Heart left ventricle (tissue), 16 donors: ENCODE results near the gene MN1. TPM values are rescaled to one million over a fixed set of nuclear protein-coding genes. Genes with fewer than 3 reads are reported as not detected.

Source experiments
- ATAC-seq, 4 donors: fragments of 200-7000 bp; cut with Tn5 transposase; one replicate each; pipeline ENCODE4 v1.9.1; 2020 to 2022; ENCODE audit warnings: moderate library complexity in 4 of 4, mild to moderate bottlenecking in 3 of 4, moderate number of reproducible peaks in 1 of 4
- DNase-seq, 5 donors: peaks; one replicate each; pipeline ENCODE4 v3.0.0-alpha.2; 2020
- H3K27ac ChIP-seq, 12 donors: fragments of 200-600 bp; sonication (generic) in 4 of 12; one replicate each; pipeline versions ENCODE4 v1.5.0 to v1.8.0; 2016 to 2022; ENCODE audit warnings: mild to moderate bottlenecking in 2 of 12
- H3K27me3 ChIP-seq, 9 donors: fragments of 200-600 bp; sonication (generic) in 2 of 9; one replicate each; pipeline versions ENCODE4 v1.5.1 to v1.8.0; 2016 to 2022; ENCODE audit warnings: mild to moderate bottlenecking in 3 of 9
- H3K36me3 ChIP-seq, 9 donors: fragments of 200-600 bp; sonication (generic) in 2 of 9; one replicate each; pipeline versions ENCODE4 v1.5.0 to v1.8.0; 2018 to 2022; ENCODE audit warnings: mild to moderate bottlenecking in 2 of 9
- H3K4me1 ChIP-seq, 12 donors: fragments of 200-600 bp; sonication (generic) in 4 of 12; one replicate each; pipeline versions ENCODE4 v1.5.0 to v1.8.0; 2016 to 2022; ENCODE audit warnings: mild to moderate bottlenecking in 3 of 12
- H3K4me3 ChIP-seq, 12 donors: fragments of 200-600 bp; sonication (generic) in 4 of 12; one replicate each; pipeline versions ENCODE4 v1.5.0 to v1.8.0; 2017 to 2022; ENCODE audit warnings: mild to moderate bottlenecking in 9 of 12, moderate library complexity in 4 of 12
- H3K9me3 ChIP-seq, 12 donors: fragments of 200-600 bp; sonication (generic) in 4 of 12; one replicate each; pipeline versions ENCODE4 v1.5.0 to v1.8.0; 2016 to 2022; ENCODE audit warnings: mild to moderate bottlenecking in 1 of 12
- POLR2A ChIP-seq, 2 donors: fragments of 450-650 bp; IDR thresholded peaks; one replicate each; pipeline ENCODE4 v1.6.1; 2017; ENCODE audit warnings: antibody characterized with exemption in 2 of 2, mild to moderate bottlenecking in 2 of 2, moderate library complexity in 2 of 2
- WGBS, 4 donors: extraction: QIAGEN DNeasy Blood & Tissue Kit in 2 of 4; methylation state at CpG; one replicate each; pipeline versions ENCODE4 v1.1.5 to v1.1.7; 2013 to 2018; 5-methylcytosine and 5-hydroxymethylcytosine counted together
- intact Hi-C, 10 donors: fragments of 100-400 bp; cut with DNase I; formaldehyde crosslinking; loops; one replicate each; pipeline versions ENCODE4 v1.11.1 to v1.14.2; 2022
- long read RNA-seq, 3 donors: library from polyadenylated mRNA; unstranded; transcript quantifications; one replicate each; pipeline ENCODE4 v2.0.0, GENCODE V29; 2020 to 2021
- polyA plus RNA-seq, 2 donors: library from polyadenylated mRNA; stranded (reverse); fragments of 200-250 nt; gene quantifications; one replicate each; pipeline ENCODE4 v1.2.3, GENCODE V29; 2013
- total RNA-seq, 9 donors: library from RNA; depleted of rRNA in 2 of 9; stranded (reverse); fragments of >200 nt in 2 of 9; fragmentation: NEBNext Ultra II Directional in 3 of 9; extraction: Animal tissue kit (Norgen Biotek cat#: 25700) in 3 of 9; gene quantifications; one replicate each; pipeline versions ENCODE4 v1.1.0 to v1.2.4, GENCODE V29; 2016 to 2023
- TF ChIP-seq, protein P1 (sequence below), 12 donors: fragments of 200-600 bp; sonication (generic) in 4 of 12; IDR thresholded peaks; one replicate each; pipeline versions ENCODE4 v1.5.0 to v1.8.0; 2018 to 2022; ENCODE audit warnings: antibody characterized with exemption in 12 of 12, mild to moderate bottlenecking in 5 of 12
- donor health status: ischemic (EF 13 %, LVEDD 7.1; RV severe dilation, severe dysfunction).
- donor health status: healthy with polysubstance abuse.
- donor health status: DM: no; HTN: yes; CAD: no.
- donor health status: DM: no; HTN: no; CAD: no.
- donor health status: ischemic (EF 25% LVEDD 6.9; RV normal size, moderate dysfunction).
- donor health status: ischemic (EF 25% LVEDD 5.7; RV mildly dilated, moderate dysfunction).
- donor health status: healthy.
- donor health status: DM: yes; HTN: yes; CAD: no.
- donor health status: ischemic (EF 35%, LVEDD 5.7; RV mildly dilated, moderate dysfunction).
- donor health status: nonischemic (EF 11% LVEDD 7.7; RV severe dilation, severe dysfunction).
- donor health status: DM: yes; HTN: yes; CAD: no.
- donor health status: PGD.
- donor health status: ischemic (EF 29% LVEDD 5.4; RV normal size, mild dysfunction).
- donor health status: nonischemic (EF 23%, LVEDD 6.1; RV moderate dilation, normal function).

Gene MN1
- total RNA-seq (10 to 100 TPM in 1 of 9 donors, 1 to 10 TPM in 8; 4.2 to 10.3 (median 5.5) TPM), polyA plus RNA-seq (1 to 10 TPM; 1.7 to 3.9 TPM)
- long read RNA-seq, donor 1, partial matches to known transcripts = 0 of 4 reads
- long read RNA-seq, donor 1, other reads (novel, unspliced or antisense) = 4 of 4 reads
- long read RNA-seq, donor 2, partial matches to known transcripts = 0 of 8 reads
- long read RNA-seq, donor 2, other reads (novel, unspliced or antisense) = 8 of 8 reads
- long read RNA-seq, donor 3, full-length matches to known transcripts = 1 of 4 reads
- long read RNA-seq, donor 3, partial matches to known transcripts = 0 of 4 reads
- long read RNA-seq, donor 3, other reads (novel, unspliced or antisense) = 3 of 4 reads

- no peaks in the 10 kb centered on the region for H3K9me3 ChIP-seq
- DNase-seq (peak in 4 of 5 donors; percentile 73 to 79 (median 78)), ATAC-seq (peak; percentile 40 to 63 (median 58))
- peaks cover 0 to 6% (median 0%) of the 10 kb centered on the region in 9 donors for H3K36me3 ChIP-seq
- H3K27me3 ChIP-seq = peaks cover 0 to 38% (median 10%) of the 10 kb centered on the region in 9 donors
- 0 to 1% (median 0%) methylated on average over 4 to 59 of the region's 59 CpGs for WGBS, 4 donors
- H3K4me3 ChIP-seq = peak within 1 kb of the TSS; percentile 59 to 95 (median 80)
- H3K27ac ChIP-seq = peak within 1 kb of the TSS; percentile 74 to 95 (median 89)
- peaks cover 0 to 61% (median 21%) of the 10 kb centered on the region in 12 donors for H3K4me1 ChIP-seq
- intact Hi-C loops = loop anchor here (2.0 to 10.0 kb wide), 15 partner anchors 74 to 1129 kb away; no protein-coding TSS in a partner anchor
- TF ChIP-seq POLR2A (IDR thresholded peaks at IDR 0.05) = no peak
- TF ChIP-seq, protein P1, sequence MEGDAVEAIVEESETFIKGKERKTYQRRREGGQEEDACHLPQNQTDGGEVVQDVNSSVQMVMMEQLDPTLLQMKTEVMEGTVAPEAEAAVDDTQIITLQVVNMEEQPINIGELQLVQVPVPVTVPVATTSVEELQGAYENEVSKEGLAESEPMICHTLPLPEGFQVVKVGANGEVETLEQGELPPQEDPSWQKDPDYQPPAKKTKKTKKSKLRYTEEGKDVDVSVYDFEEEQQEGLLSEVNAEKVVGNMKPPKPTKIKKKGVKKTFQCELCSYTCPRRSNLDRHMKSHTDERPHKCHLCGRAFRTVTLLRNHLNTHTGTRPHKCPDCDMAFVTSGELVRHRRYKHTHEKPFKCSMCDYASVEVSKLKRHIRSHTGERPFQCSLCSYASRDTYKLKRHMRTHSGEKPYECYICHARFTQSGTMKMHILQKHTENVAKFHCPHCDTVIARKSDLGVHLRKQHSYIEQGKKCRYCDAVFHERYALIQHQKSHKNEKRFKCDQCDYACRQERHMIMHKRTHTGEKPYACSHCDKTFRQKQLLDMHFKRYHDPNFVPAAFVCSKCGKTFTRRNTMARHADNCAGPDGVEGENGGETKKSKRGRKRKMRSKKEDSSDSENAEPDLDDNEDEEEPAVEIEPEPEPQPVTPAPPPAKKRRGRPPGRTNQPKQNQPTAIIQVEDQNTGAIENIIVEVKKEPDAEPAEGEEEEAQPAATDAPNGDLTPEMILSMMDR (IDR thresholded peaks at IDR 0.05) = no peak
Observed at GRCh38 chr22:27801616-27802345, at the start of gene MN1. Gene MN1, minus strand, starts transcription at chr22:27801756. Its CDS starts 1,213 bp downstream, at chr22:27800543.

DNA sequence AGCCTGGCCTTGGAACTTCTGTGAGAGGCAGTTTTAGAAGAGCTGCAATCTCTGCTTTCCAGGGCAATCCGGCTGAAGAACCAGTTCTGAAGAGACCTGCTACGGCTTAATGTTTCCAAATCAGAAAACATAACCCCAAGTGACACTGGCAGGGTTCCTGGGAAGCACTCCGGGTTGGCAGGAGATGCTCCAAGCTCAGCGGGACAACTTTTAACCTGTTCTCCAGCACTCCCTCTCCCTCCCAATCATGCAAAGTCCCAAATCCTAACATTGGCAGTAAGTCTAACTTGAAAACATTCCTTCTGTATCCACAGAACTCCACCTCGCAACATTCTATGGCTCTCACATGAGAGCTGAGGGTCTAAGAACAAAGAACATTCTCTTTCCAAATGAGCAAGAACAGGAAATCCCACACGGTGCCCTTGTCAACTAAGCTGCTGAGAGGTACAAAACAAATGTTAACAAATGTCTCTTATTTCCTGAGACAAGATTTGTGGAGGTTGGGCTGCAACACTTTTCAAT is 48.5 kb upstream of the MN1 start:
- Histone ChIP-seq H3K4me1 (peaks cover 0 to 41% (median 20%) of the 10 kb centered on the region in 12 donors), H3K27me3 (no peaks in the 10 kb centered on the region), H3K27ac (peak overlapping the region in 6 of 12 donors; percentile 4 to 50 (median 36)), H3K9me3 (no peaks in the 10 kb centered on the region), H3K36me3 (peaks cover 0 to 88% (median 56%) of the 10 kb centered on the region in 9 donors), H3K4me3 (no peak overlapping the region)
- 9 to 21% (median 13%) methylated on average over 6 of the region's 6 CpGs for WGBS, 4 donors
- DNase-seq = peak in 1 of 5 donors; percentile 33
- TF ChIP-seq, protein P1 (IDR thresholded peaks at IDR 0.05) = no peak
- TF ChIP-seq POLR2A (IDR thresholded peaks at IDR 0.05) = no peak
- intact Hi-C loops = no loop called here
- ATAC-seq = peak; percentile 27 to 65 (median 60)

- H3K27ac ChIP-seq = no peak overlapping the region
- DNase-seq (peak in 1 of 5 donors; percentile 8), ATAC-seq (no peak)
- TF ChIP-seq, protein P1 (IDR thresholded peaks at IDR 0.05) = no peak
- TF ChIP-seq POLR2A (IDR thresholded peaks at IDR 0.05) = no peak
- intact Hi-C loops = no loop called here
- H3K9me3 ChIP-seq = no peaks in the 10 kb centered on the region
- H3K36me3 ChIP-seq = peaks cover 0 to 68% (median 41%) of the 10 kb centered on the region in 9 donors
- no peak overlapping the region for H3K4me3 ChIP-seq
- peaks cover 0 to 40% (median 20%) of the 10 kb centered on the region in 12 donors for H3K4me1 ChIP-seq
- H3K27me3 ChIP-seq = no peaks in the 10 kb centered on the region
- WGBS, 4 donors = 88 to 100% (median 93%) methylated on average over 1 of the region's 1 CpG
Observed at GRCh38 chr22:27848005-27848404, 46.4 kb upstream of the MN1 start.
